ENCODE results near the gene BUB1B.
"Not testable (repeated sequence)": the region's sequence is repeated elsewhere in the genome, so short reads cannot be mapped to it uniquely, and the experiment has no call there.

Gene BUB1B

DNA sequence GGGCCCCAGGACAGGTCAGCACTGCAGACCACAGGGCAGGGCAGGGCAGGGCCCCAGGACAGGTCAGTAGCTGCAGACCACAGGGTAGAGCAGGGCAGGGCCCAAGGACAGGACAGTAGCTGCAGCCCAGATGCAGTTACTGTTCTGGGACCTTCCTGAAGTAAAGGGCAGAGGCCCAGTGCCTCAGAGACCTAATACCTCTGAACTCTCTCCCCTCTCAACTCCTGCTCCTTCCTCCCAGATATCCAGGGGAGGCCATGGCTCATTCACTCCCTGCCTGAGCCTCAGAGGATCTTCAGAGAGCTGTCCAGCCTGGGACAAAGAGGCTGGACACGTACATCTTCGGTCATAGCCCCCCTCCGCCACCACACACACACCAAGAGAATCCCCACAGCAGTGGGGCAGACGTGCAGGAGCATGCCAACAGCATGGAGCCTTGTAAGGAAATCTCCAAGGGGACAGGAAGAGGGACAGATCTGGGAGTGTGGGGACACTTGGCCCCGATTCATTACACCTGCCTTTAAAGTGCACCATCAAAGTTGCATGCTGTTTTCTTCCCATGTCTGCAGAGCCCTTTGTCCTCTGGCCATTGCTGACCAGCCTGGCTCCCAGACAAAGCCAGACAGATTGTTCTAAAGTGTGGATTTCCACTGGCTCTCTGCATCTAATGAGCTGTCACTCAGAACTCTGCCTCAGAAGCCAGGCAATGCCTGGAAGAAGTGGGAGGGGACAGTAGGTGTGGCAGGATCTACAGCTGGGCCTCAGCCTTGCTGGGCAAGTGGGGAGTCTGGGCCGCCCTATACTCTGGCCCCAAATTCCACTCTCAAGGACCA is 24.2 kb upstream of the BUB1B start:
- Histone ChIP-seq H3K4me3 (ENCODE audit: insufficient read depth, low read depth, low read length, poor library complexity, severe bottlenecking) (no peak overlapping the region), H3K9me3 (ENCODE audit: control insufficient read depth, low read length) (no peaks in the 10 kb centered on the region), H3K27ac (ENCODE audit: insufficient read depth, low read length, poor library complexity, severe bottlenecking) (no peak overlapping the region), H3K36me3 (ENCODE audit: control insufficient read depth, insufficient read depth, low read length) (no peaks in the 10 kb centered on the region), H3K27me3 (replicated peaks; ENCODE audit: control insufficient read depth, insufficient read depth, low read length, poor library complexity, severe bottlenecking) (no peaks in the 10 kb centered on the region), H3K4me1 (ENCODE audit: control insufficient read depth, insufficient read depth, low read length, poor library complexity, severe bottlenecking) (no peaks in the 10 kb centered on the region)
- DNase-seq, result no peak

DNA sequence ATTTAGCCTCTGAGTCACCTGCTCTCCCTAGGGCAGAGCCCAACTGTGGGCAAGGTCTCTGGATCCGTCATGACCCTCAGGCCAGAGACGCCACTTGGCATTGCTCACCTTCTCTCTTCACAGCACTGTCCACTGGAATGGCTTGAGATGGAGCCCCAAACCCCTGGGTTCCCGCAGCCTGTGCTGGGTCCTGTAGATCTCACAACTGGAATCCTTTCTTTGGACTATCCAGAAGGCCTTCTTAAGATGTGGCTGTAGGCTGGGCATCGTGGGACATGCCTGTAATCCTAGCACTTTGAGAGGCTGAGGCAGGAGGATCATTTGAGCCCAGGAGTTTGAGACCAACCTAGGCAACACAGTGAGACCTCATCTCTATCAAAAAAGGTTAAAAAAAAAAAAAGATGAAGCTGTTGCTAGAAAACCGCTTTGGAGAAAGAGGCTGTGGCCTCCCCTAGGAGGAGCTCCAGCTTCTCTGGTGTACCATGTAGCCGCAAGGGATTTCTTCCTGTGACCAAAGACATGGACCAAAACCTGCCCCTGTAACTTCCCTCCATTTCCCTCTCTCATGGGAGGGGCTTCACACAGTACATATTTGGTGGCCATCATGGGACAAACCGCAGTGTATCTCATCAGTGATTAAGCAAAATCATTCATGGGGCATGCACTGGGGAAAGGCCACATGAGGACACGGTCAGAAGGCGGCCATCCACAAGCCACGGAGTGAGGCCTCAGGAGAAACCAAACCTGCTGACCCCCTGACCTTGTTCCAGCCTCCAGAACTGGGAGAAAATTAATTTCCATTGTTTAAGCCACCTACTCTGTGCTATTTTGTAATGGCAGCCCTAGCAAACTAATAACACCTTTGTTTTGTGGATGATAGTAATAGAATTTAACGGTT is 23.3 kb upstream of the BUB1B start:
- no peaks in the 10 kb centered on the region for H3K9me3 ChIP-seq (ENCODE audit: control insufficient read depth, low read length)

GRCh38 chr15:40138201-40138570 is 22.7 kb upstream of the BUB1B start:
- not testable (repeated sequence) for H3K36me3 ChIP-seq (ENCODE audit: control insufficient read depth, insufficient read depth, low read length); H3K27ac ChIP-seq (ENCODE audit: insufficient read depth, low read length, poor library complexity, severe bottlenecking); DNase-seq; H3K27me3 ChIP-seq (replicated peaks; ENCODE audit: control insufficient read depth, insufficient read depth, low read length, poor library complexity, severe bottlenecking); H3K9me3 ChIP-seq (ENCODE audit: control insufficient read depth, low read length); H3K4me3 ChIP-seq (ENCODE audit: insufficient read depth, low read depth, low read length, poor library complexity, severe bottlenecking); H3K4me1 ChIP-seq (ENCODE audit: control insufficient read depth, insufficient read depth, low read length, poor library complexity, severe bottlenecking)

More for the DNA sequence above, 23.3 kb upstream of the BUB1B start:
- H3K27ac ChIP-seq (ENCODE audit: insufficient read depth, low read length, poor library complexity, severe bottlenecking), result no peak overlapping the region
- no peaks in the 10 kb centered on the region for H3K27me3 ChIP-seq (replicated peaks; ENCODE audit: control insufficient read depth, insufficient read depth, low read length, poor library complexity, severe bottlenecking)
- H3K36me3 ChIP-seq (ENCODE audit: control insufficient read depth, insufficient read depth, low read length), result no peaks in the 10 kb centered on the region
- DNase-seq, result no peak
- H3K4me3 ChIP-seq (ENCODE audit: insufficient read depth, low read depth, low read length, poor library complexity, severe bottlenecking), result no peak overlapping the region
- H3K4me1 ChIP-seq (ENCODE audit: control insufficient read depth, insufficient read depth, low read length, poor library complexity, severe bottlenecking), result no peaks in the 10 kb centered on the region

- no peak for DNase-seq
- H3K4me1 ChIP-seq (ENCODE audit: control insufficient read depth, insufficient read depth, low read length, poor library complexity, severe bottlenecking), result no peaks in the 10 kb centered on the region
- H3K36me3 ChIP-seq (ENCODE audit: control insufficient read depth, insufficient read depth, low read length), result no peaks in the 10 kb centered on the region
- no peaks in the 10 kb centered on the region for H3K27me3 ChIP-seq (replicated peaks; ENCODE audit: control insufficient read depth, insufficient read depth, low read length, poor library complexity, severe bottlenecking)
- no peak overlapping the region for H3K4me3 ChIP-seq (ENCODE audit: insufficient read depth, low read depth, low read length, poor library complexity, severe bottlenecking)
- H3K27ac ChIP-seq (ENCODE audit: insufficient read depth, low read length, poor library complexity, severe bottlenecking), result no peak overlapping the region
- no peaks in the 10 kb centered on the region for H3K9me3 ChIP-seq (ENCODE audit: control insufficient read depth, low read length)
Observed at GRCh38 chr15:40142428-40142827, 18.4 kb upstream of the BUB1B start.

GRCh38 chr15:40146037-40146436 is 14.8 kb upstream of the BUB1B start:
- Histone ChIP-seq H3K36me3 (ENCODE audit: control insufficient read depth, insufficient read depth, low read length) (no peaks in the 10 kb centered on the region), H3K9me3 (ENCODE audit: control insufficient read depth, low read length) (no peaks in the 10 kb centered on the region), H3K4me1 (ENCODE audit: control insufficient read depth, insufficient read depth, low read length, poor library complexity, severe bottlenecking) (no peaks in the 10 kb centered on the region), H3K4me3 (ENCODE audit: insufficient read depth, low read depth, low read length, poor library complexity, severe bottlenecking) (no peak overlapping the region), H3K27ac (ENCODE audit: insufficient read depth, low read length, poor library complexity, severe bottlenecking) (no peak overlapping the region), H3K27me3 (replicated peaks; ENCODE audit: control insufficient read depth, insufficient read depth, low read length, poor library complexity, severe bottlenecking) (no peaks in the 10 kb centered on the region)
- DNase-seq, result no peak

DNA sequence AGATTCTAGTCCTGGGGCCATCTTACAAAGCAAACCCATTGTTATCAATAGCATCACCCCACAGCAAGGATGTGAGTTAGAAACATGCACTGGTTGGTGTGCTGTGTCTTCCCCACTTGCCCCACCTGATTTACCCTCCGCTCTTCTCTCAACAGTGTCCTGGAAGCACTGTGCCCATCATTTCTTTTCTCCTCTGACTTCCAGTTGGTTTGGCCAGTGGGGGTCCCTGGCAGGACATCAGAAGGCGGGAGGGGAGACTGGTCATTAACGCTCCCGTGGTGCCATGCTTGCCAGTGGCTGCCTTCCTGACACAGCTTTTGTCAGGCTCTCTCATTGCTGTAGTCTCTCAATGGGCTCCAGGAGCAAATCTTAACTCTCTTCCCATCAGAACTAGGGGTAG is 11.5 kb upstream of the BUB1B start:
- Histone ChIP-seq H3K4me3 (ENCODE audit: insufficient read depth, low read depth, low read length, poor library complexity, severe bottlenecking) (no peak overlapping the region), H3K27me3 (replicated peaks; ENCODE audit: control insufficient read depth, insufficient read depth, low read length, poor library complexity, severe bottlenecking) (no peaks in the 10 kb centered on the region), H3K27ac (ENCODE audit: insufficient read depth, low read length, poor library complexity, severe bottlenecking) (no peak overlapping the region), H3K4me1 (ENCODE audit: control insufficient read depth, insufficient read depth, low read length, poor library complexity, severe bottlenecking) (no peaks in the 10 kb centered on the region), H3K36me3 (ENCODE audit: control insufficient read depth, insufficient read depth, low read length) (no peaks in the 10 kb centered on the region), H3K9me3 (ENCODE audit: control insufficient read depth, low read length) (no peaks in the 10 kb centered on the region)
- no peak for DNase-seq

DNA sequence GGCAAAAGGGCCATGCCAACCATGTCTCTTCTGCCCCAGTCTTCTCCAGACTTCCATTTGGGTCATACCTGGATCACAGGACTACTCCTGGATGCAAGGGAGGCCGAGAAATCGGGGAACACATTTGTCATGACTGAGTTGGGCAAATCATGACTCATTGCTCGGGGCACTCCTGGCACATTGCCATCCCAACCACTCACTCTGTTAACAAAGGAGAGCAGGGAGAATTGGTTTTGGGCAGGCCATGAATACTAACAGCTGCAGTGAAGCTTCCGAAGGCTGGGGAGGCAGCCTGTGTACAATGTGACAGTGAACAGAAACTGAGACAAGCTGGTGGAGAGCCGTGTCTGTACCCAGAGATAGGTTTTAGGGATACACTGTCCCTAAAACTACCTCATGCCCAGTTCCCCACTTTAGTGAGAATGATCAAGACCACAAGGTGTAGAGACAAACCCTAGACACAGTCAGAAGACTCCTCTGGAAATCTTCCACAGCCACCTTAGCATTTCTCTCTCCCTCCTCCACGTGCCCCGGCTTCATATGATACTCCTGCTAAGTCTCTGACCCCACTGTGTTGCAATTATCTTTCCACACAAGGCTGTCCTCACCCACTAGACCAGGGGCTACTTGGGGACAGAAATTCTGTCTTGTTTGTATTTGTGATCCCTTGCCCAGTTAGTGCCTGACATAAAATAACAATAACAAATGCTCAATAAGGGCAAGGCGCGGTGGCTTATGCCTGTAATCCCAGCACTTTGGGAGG is 10.5 kb upstream of the BUB1B start:
- no peak overlapping the region for H3K27ac ChIP-seq (ENCODE audit: insufficient read depth, low read length, poor library complexity, severe bottlenecking)
- DNase-seq, result no peak

DNA sequence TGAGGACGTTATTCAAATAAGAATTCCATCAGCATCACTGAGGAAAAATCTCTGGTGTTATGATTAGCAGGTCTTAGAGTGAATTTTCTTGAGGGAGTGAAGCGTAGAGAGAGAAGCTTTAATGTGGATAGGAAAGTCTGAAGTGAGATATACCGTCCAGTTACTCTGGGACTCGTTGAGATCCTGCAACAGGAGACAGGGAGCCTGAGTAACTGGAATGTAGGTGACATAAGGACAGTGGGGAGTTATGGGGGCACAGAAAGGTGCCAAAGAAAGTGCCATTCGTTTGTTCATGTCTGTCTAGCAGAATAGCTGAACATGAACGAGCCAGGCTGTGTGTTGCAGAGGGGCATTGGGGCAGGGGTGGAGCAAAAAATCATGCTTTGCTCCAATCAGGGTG is 9.4 kb upstream of the BUB1B start:
- Histone ChIP-seq H3K9me3 (ENCODE audit: control insufficient read depth, low read length) (no peaks in the 10 kb centered on the region), H3K4me1 (ENCODE audit: control insufficient read depth, insufficient read depth, low read length, poor library complexity, severe bottlenecking) (no peaks in the 10 kb centered on the region), H3K4me3 (ENCODE audit: insufficient read depth, low read depth, low read length, poor library complexity, severe bottlenecking) (no peak overlapping the region), H3K27me3 (replicated peaks; ENCODE audit: control insufficient read depth, insufficient read depth, low read length, poor library complexity, severe bottlenecking) (no peaks in the 10 kb centered on the region), H3K27ac (ENCODE audit: insufficient read depth, low read length, poor library complexity, severe bottlenecking) (no peak overlapping the region), H3K36me3 (ENCODE audit: control insufficient read depth, insufficient read depth, low read length) (no peaks in the 10 kb centered on the region)
- no peak for DNase-seq

More for the DNA sequence above, 10.5 kb upstream of the BUB1B start:
- no peak overlapping the region for H3K4me3 ChIP-seq (ENCODE audit: insufficient read depth, low read depth, low read length, poor library complexity, severe bottlenecking)
- no peaks in the 10 kb centered on the region for H3K27me3 ChIP-seq (replicated peaks; ENCODE audit: control insufficient read depth, insufficient read depth, low read length, poor library complexity, severe bottlenecking)
- H3K4me1 ChIP-seq (ENCODE audit: control insufficient read depth, insufficient read depth, low read length, poor library complexity, severe bottlenecking), result no peaks in the 10 kb centered on the region
- no peaks in the 10 kb centered on the region for H3K36me3 ChIP-seq (ENCODE audit: control insufficient read depth, insufficient read depth, low read length)
- no peaks in the 10 kb centered on the region for H3K9me3 ChIP-seq (ENCODE audit: control insufficient read depth, low read length)

DNA sequence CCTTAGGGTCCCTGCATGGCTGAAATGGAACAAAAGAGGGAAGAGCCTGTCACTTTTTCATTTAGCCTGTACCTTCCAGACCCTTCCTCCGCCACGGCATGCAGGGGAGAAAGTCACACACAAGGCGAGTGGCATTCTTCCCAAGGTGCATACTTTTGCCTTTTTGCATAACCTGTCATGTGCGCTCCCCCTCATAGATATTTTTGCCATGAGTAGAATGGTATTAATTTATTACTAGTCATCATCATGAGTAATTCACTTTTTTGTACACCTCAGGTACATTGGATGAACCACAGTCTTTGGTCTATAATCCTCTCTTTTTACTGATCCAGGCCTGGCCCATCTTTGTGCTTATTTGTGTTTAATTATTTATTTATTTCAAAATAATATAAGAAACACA is 8.9 kb upstream of the BUB1B start:
- H3K9me3 ChIP-seq (ENCODE audit: control insufficient read depth, low read length), result no peaks in the 10 kb centered on the region
- DNase-seq, result no peak
- H3K27ac ChIP-seq (ENCODE audit: insufficient read depth, low read length, poor library complexity, severe bottlenecking), result no peak overlapping the region
- no peak overlapping the region for H3K4me3 ChIP-seq (ENCODE audit: insufficient read depth, low read depth, low read length, poor library complexity, severe bottlenecking)
- H3K4me1 ChIP-seq (ENCODE audit: control insufficient read depth, insufficient read depth, low read length, poor library complexity, severe bottlenecking), result no peaks in the 10 kb centered on the region
- H3K36me3 ChIP-seq (ENCODE audit: control insufficient read depth, insufficient read depth, low read length), result no peaks in the 10 kb centered on the region
- no peaks in the 10 kb centered on the region for H3K27me3 ChIP-seq (replicated peaks; ENCODE audit: control insufficient read depth, insufficient read depth, low read length, poor library complexity, severe bottlenecking)

Measured in effector memory CD4-positive, alpha-beta T cell (primary cell).